Measurements from ENCODE around the gene CDC42BPA.
"Not testable (repeated sequence)": the region's sequence is repeated elsewhere in the genome, so short reads cannot be mapped to it uniquely, and the experiment has no call there.

Gene CDC42BPA

DNA sequence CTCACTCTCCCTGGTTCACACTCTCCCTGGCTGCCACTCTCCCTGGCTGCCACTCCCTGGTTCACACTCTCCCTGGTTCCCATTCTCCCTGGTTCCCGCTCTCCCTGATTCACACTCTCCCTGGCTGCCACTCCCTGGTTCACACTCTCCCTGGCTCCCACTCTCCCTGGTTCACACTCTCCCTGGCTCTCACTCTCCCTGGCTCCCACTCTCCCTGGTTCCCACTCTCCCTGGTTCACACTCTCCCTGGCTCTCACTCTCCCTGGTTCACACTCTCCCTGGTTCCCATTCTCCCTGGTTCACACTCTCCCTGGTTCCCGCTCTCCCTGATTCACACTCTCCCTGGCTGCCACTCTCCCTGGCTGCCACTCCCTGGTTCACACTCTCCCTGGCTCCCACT lies 362.4 kb downstream of the CDC42BPA start:
- not testable (repeated sequence) for DNase-seq

DNA sequence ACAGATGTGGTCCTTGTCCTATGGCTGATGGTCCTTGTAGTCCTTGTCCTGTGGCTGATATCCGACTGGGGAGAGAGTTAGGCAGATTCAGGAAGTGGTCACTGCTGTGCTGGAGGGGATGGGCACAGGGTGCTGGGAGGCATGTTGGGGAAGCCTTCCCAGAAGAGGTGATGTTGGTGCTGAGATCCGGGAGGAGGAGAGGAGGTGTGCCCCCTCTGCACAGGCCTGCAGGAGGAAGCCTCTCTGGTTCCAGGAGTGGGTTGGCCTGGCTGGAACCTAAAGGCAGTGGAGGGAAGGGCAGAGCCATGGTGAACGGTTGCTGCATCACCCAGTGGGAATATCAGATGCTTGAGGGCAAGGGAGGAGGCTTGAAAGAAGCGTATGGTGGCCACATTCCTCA lies 363.5 kb downstream of the CDC42BPA start:
- no peak for DNase-seq

DNA sequence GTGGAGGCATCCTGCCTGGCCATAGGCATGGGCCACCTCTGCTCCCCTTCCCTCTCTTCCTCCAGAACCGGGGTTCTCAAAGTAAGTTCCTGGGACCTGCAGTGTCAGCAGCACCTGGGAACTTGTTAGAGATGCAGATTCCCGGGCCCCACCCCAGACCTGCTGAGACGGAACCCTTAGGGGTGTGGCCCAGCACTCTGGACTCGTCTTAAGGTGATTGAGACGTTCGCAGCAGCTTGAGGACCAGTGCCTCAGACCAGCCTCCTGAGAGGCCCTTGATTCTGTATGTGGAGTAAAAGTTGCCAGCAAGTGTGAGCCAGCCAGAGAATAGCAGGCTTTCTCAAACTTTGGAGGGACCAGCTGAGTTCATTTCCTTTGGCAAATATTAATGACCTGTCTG lies 364.0 kb downstream of the CDC42BPA start:
- no peak for DNase-seq

DNA sequence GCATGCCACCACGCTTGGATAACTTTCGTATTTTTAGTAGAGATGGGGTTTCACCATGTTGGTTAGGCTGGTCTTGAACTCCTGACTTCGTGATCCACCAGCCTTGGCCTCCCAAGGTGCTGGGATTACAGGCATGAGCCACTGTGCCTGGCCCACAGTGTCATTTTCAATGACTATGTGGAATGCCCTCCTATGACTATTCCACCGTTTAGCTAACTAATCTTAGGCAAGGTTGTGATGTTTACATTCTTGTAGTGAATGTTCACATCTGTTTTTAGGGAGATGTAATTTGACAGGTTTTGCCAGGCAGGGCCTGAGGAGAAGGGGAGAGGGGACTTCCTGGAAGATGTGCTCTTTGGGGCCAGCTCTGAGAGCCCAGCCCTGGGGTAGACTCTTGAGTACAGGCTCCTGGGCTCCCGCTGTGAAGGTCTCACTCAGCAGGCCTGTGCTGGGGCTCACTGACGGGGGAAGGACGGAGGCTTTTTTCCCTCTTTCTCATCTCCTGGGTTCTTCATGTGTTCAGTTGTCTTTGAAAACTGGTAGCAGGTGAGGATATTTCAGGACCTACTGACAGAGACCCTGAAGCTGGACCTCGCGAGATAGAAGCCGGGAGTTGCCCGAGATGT lies 365.0 kb downstream of the CDC42BPA start:
- no peak for DNase-seq

DNA sequence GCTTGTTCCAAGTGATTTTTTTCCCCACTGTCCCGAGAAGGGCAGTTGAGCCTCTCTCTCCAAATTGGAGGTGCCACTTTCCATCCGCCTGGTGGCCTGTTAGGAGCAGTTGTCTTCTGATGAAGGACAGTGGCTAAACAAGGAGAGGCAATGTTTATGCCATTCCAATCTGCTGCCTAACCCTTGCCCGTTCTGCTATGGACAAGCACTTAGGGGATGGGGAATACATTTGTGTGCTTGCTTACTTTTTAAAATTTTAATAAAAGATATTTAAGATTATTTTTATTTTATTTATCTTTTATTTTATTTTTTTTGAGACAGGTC lies 366.2 kb downstream of the CDC42BPA start:
- DNase-seq = no peak

DNA sequence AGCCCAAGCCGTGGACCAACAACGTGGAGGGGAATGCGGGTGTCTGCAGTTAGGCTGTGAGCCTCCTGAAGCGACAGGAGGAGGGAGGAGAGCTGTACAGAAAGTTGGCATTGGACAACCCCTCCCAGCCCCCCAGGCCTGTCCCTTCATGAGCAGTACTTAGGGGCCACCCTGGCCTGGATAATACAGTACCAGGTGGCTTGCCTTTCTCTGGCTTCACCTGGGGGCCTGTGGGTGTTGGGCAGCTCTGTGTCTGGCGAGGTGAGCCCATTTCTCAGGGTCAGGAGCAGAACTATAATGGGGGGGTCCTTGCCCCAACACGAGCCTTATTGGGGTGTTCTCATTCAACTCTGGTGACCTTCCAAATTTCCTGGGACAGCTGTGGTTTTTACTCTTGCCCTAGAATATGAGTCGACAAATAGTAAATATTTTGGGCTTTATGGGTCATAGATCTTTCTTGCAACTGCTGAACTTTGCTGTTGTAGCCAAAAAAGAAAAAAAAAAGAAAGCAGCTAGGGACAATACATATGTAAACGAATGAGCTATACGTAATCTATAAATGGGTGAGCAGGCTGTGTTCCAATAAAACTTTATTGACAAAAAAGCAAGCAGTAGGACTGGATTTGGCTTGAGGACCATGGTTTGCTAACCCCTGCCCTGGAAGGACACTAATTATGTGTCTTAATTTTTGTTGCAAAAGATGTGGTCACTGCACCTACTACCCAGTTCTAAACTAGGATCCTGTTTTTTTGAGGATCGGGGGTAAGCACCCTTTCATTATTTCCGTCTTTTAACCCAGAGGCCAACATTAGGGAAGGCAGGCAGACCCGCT lies 366.8 kb downstream of the CDC42BPA start:
- no peak for DNase-seq

DNA sequence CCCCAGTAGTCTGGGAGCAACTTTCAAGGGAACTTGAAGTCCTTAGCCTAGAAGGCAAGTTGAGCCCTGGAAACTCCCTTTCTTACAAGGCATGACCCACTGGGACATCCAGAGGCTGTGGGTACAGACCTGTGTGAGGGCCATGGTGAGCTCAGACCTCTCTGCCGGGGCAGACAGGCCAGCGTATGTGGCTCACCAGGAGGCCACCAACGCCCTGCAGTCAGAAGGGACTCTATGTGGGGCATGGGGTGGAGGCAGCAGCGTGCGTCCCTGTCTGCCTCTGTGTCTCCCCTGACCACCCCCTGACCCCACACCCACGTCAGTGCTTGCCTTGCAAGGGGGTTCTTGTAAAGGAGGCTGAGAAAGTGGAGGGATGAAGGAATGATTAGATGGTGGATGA lies 367.4 kb downstream of the CDC42BPA start:
- no peak for DNase-seq

DNA sequence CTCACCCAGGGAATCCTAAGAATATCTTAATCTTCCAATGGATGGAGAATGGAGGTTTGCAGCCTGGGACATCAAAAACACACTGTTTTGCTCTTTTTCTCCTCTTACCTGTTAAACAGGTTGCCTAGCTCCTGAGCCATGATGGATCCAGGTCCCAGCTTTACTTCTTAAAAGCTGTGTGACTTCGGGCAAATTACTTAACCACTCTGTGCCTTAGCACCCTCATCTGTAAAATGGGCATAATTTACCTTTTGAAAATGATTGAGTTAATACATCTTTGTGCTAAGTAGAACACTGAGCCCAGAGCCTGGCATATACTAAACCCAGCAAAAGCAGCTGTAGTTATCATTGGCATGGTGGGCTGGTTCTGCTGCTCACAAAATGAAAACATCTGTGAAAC lies 368.0 kb downstream of the CDC42BPA start:
- DNase-seq = no peak

DNA sequence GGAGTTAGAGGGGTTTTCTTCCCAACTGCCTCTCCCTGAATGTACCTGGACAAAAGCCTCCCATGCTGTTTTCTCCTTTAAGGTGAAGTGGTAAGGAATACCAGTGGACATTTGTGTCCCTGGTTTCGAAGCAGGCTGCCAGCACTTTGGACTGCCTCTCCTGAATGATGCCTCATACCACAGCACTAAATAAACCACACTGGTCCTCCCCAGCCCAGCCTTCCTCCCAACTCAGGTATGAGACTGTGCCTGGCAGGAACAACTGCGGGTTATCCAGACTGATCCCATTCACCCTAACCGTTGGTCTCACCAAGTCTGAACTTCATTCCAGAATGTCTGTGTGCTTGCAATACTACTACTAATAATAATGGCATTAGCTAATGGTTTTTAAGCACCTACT lies 368.9 kb downstream of the CDC42BPA start:
- no peak for DNase-seq

DNA sequence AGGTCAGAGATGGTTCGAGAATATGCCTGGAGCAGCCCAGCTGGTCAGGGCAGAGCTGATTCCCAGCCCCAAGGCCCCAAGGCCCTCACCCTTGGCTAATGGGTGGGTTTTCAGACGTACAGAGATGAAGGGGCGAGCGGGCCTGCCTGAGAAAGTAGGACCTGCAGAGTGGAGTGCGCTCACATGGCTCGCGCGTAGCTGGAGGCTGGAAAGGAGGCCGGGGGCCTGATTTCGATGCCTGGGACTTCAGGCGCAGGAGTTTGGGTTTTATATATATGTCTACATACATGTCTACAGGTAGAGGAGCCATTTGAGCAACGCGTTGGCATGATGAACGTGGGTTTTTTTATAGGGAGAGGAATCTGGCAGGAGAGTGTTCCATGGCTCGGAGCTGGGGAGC lies 369.3 kb downstream of the CDC42BPA start:
- no peak for DNase-seq

DNA sequence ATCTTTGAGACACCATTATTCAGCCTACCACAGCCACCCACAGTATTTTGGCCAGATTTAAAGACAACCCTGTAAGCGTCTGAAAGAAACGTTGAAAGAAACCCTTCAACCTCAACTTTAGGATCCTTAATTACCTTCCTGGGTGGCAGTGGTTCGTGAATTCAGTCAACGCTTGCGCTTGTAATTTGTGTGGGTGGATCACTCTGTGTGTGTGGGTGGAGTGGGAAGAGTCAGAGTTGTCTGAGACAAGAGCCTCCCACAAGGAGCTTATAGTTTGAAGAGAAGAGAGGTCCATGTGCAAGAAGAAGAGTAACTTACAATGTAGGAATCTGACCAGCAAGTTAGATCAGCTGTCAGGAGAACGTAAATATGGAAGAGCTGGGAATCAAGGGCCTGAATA lies 369.8 kb downstream of the CDC42BPA start:
- no peak for DNase-seq

DNA sequence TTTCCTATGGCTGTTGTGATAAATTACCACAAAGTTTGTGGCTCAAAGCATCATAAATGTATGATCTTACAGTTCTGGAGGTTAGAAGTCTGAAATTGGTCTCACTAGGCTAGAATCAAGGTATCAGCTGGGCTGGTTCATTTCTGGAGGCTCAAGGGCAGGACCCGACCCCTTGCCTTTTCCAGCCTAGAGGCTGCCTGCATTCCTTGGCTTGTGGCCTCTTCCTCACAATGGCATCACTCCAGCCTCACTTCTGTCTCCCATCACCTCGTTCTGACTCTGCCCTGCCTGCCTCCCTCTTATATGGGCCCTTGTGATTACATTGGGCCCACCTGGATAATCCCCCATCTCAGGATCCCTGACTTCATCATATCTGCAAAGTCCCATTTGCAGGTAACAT lies 370.2 kb downstream of the CDC42BPA start:
- no peak for DNase-seq

DNA sequence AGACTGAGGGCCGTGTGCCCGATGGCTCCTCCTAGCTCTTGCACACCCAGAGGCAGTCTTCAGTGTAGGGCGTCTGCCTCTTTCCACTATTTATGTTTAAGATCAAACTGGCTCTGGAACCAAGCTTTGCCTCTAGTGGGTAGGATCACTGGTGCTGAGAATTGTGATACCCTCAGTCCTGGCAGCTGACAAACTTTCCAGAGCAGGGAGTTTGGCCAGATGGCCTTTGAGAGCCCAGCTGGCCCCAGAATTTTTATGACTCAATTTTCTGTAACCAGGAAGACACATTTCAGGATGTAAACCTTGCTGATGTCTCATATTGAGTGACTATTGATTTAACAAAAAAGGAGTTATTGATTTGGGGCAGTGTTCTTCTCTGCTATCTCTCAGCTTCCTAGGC lies 371.5 kb downstream of the CDC42BPA start:
- no peak for DNase-seq

DNA sequence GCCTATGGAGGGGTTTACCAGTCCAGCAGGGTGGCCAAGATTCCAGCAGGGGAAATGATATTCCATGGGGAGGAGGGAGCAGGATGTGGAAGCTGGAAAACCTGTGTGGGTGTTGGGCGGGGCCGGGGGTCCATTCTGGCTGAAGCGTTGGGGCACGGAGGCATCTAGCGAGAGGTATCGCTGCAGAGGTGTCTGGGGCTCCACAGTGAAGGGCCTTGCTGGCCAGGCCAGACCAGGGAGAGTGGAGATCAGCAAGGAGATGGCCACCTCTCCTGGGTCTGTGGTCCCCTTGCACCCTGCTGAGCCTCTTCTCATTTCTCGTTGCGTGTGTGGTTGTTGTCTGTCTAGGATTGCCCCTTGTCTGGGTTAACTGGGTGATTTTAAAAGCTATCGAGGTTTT lies 372.0 kb downstream of the CDC42BPA start:
- DNase-seq = no peak

DNA sequence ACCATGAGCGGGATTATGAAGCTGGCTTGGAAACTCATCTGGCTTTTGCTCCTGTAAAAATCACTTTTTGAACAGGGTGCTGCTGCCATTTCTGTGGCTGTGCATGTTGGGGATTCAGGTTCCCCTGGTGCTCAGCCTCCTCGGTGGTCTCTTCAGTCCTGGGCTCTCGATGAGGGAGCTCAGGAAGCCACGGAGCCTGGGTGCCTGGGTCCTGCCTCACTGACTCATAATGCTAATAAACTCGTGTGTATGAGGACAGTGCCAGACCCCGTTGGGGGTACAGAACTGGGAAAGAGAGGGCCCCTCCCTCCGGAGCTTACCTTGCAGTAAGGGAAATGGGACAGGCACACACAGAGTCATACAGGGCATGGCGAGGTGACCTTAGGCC lies 372.4 kb downstream of the CDC42BPA start:
- DNase-seq = peak in 1 of 2 experiments; percentile 52

DNA sequence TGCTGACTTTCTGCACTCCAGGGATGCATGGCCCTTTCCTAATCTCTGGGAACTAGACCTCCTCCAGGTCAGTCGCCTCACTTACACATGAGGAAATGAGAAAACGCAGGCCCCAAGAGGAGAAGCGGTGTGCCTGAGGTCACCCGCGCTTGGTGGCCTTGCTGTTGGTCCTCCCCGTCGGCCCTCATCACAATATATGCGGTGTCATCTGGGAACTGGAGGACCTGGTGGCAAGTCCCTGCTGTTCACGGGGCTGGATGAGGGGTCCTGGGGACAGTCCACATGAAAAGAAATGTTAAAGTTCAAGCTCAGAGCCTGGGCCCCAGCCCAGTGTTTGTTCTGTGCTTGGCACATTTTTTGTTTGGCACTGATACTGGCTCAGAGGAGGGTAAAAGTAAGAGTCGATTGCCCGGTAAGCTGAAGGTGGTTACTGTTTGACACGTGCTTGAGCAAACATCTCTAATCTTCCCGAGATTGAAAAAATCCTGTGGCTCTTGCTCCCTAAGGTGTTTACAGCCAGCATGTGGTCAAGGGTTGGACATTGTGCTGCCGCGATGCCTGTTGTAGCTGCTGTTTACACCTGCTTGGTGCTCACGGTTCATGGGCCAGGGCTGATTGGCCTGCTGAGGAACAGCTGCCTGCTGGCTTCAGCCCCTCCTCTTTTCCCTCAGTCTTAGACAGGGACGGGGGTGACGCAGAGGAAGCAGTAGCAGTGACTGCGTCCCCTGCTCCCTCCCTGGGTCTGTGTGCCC lies 373.0 kb downstream of the CDC42BPA start:
- peak; percentile 89 to 95 for DNase-seq

DNA sequence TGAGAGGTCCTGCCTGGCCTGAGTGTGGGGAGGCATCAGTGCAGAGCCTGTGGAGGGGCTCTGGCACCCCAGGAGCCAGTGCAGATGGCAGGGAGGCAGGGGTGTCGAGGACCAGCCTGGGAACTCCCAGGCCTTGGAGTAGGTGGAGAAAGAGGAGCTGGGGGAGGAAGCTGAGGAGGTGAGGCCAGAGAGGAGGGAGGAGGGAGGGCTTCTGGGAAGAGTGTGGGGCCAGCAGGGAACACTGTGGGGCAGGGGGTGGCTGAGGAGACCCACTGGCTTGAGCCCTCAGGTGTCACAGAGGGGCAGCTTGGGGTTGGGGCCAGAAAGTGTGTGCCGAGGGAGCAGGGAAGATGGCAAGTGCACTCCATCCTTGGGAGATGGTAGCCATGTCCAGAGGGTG lies 374.4 kb downstream of the CDC42BPA start:
- no peak for DNase-seq

DNA sequence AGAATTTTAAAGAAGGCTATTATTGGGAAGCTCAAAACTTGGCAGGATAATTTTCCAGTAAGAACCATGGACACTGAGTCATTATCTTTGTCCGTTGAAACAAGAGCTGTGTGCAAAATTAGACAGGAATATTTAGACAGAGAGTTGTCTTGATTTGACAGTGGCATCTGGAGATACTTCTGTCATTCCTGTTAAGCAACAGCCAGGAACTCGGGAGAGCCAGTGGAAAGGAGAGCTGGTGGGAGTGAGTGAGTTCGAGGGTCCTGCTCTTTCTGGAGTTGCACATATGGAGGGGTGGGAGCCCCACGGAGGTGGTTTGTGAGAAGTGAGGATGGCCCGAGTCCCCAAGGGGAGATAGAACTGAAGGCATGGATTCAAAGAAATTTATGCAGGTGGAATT lies 375.1 kb downstream of the CDC42BPA start:
- no peak for DNase-seq

DNA sequence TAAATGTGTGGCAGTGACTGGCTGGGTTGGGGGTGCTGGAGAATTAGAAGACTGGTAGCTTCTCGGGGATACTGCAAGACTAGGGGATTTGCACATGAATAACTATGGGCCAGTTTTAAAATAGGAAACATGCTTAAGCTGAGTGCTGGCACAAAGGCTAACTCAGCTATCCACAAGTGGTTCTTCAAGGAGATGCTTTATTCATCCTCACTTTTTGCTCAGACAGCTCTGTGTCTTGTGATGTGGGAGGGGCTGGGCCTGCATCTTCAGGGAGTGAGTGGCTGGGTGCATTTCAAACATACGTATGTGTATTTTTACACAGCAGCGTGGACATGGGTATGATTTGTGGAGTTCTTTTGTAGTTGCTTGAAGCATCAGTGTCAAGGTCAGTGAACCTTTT lies 375.9 kb downstream of the CDC42BPA start:
- DNase-seq = no peak

DNA sequence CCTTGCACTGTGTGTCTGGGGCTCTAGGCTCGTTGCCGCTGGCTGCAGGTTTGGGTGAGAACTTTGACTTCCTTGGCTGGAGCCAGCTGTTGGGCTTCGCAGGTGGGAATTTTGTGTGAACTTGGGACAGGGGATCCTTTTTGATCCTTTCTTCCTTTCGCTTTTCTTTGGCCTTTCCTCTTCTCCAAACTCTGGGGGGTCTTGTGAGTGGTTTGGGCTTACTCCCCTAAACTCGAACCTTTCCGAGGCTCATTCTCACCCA lies 377.6 kb downstream of the CDC42BPA start:
- DNase-seq = peak in 1 of 2 experiments; percentile 56

DNA sequence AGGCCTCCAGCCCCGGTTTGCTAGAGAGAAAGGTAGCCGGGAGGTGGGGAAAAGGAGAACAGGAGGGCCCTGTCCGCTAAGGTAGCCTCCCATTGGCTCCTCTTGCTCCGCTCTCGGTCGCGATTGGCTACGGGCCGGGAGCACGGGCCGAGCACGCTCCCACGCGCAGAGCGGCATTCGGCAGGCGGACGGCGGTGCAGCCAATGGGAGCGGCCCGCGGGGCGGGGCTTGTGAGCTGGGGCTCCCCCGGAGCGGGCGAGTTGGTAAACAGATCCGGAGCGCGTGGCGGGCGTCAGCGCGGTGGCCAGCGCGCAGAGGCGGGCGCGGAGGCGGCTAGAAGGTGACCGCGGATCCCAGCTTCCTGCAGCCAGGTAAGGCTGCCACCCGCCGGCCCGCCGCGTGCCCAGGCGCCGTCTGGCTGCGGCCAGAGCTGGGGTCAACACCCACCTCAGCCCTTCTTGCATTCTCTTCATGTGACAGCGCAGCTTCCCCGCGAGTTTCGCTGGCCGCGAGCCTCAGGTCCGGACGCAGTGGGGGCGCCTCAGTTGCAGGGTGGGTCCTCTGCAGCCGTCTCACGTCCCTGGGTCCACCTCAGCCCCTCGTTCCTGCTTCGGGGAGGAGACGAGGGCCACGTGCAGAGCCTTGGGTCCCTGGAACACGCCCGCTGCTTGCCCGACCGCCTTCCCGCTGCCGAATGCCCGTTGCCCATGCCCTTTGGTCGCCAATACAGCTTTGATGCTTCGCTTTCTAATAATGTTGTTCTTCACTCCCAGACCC lies 378.1 kb downstream of the CDC42BPA start, which contains the start of gene COQ8A:
COQ8A (plus strand) TSS at position 266 of the 777 bp plus-strand sequence. CDS start 21,092 bp downstream, outside the sequence.
- DNase-seq = peak; percentile 100
